Hematopoietic multipotent progenitor cell treated with erythropoietin and hydrocortisone succinate and interleukin-3 and kit ligand, for 8 days (in vitro differentiated cells): Measurements from ENCODE around the gene TNFRSF19.
A peak's percentile ranks its signal among the peaks of the same experiment; 100 is the strongest.

ENCODE experiments used
- DNase-seq: peaks from one replicate; pipeline ENCODE4 v3.0.0-alpha.2; 2015

The TNFRSF19 gene

GRCh38 chr13:23692816-23693215, 122.6 kb downstream of the TNFRSF19 start:
- no peak for DNase-seq

DNA sequence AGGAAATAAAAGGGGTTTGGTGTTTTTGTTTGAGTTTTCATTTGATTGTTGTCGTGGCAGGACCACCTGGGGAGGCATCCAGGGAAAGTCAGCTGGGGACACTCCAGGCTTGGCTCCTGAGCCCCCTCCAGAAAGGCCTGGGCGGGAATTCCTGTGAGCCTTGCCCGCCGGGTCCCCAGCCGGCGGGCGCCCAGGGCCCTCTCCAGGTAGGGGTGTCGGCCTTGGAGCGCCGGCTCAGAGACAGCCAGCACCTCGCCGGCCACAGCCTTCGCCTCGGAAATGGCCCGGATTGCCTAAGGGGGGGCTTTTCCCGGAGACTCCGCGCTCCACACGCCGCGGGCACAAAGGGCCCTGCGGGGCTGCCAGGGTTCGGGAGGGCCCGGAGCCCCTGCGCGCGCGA, 125.0 kb downstream of the TNFRSF19 start:
- DNase-seq, result no peak

DNA sequence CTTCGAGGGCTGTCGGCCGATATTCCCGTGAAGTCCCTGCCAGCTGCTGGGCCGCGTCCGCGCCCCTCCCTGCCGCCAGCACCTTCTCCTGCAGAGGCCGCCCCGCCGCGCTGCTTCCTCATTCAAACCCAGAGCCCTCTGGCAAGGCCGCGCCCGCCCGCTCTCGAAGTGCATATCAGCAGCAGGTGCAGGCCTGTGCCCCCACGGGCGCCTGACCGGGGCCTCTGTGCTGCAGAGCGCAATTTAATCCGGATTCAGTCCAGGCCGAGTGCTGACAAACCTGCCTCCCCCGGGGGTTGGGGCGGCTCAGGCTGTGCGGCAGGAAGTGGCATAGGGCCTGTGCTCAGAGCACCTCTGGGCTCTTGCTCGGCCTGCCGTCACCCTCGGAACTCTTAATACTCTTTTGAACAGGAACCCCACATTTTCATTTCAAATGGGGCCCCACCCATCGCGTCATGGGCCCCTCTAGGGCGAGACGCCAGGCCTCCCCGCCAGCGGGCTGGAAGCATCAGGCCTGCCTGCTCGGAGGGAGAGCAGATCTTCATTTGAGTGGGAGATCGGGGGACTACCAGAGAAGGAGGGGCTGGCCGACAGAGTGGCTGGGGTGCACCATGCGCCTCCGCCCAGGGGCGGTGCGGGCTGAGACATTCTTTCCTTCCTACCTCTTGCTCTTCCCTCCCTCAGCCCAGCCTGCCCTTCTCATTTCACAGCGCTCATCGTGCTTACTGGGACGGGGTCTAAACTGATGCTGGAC, 125.7 kb downstream of the TNFRSF19 start:
- DNase-seq, result peak; percentile 59

DNA sequence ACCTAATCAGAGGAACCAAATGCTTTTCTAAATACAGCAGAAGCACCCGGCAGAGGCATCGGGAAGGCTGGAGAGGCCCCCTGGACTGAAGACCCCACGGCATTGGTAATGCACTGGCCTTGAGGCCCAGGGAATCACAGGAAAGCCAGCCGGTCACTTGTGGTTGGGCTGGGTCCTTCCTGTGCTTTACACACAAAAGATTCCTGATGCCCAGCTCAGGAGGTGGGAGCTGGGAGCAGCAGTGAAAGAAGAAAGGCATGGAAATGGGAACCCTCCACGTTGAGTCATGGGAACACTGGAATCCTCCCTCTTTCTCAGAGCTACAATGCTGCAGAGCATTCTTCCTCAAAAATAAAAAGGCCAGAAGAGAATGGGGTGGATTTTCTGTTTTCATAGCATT, 126.4 kb downstream of the TNFRSF19 start:
- no peak for DNase-seq

- no peak for DNase-seq
Measured at GRCh38 chr13:23697772-23698313, 127.6 kb downstream of the TNFRSF19 start.

DNA sequence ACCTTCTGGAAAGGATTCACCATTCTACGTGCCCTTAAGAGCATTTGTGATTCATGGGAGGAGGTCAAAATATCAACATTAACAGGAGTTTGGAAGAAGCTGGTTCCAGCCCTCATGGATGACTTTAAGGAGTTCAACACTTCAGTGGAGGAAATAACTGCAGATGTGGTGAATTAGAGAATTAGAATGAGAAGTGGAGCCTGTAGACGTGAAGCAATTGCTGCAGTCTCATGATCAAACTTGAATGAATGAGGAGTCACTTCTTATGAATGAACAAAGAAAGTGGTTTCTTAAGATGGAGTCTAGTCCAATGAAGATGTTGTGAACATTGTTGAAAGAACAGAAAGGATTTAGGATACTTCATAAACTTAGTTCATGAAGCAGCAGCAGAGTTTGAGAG, 129.1 kb downstream of the TNFRSF19 start:
- DNase-seq, result no peak

DNA sequence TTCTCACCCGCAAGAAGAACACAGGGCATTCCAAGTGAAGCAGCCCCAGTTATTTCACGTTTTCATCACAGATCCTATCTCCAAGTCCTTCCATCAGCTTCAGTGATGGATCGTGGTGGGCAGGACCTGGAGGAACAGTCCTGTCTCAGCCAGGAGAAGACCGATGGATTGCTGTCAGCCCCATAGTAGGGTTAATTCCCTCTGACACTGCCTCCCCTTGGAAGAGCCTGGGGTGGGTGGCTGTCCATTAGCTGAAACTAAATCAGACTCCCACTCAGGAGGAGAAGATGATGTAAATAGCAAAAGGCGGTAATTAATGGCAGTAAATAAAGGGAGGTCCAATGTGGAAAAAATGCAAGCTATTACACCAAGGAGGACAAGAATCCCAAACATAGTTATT, 131.0 kb downstream of the TNFRSF19 start:
- DNase-seq, result no peak

GRCh38 chr13:23701636-23702035, 131.4 kb downstream of the TNFRSF19 start:
- no peak for DNase-seq

GRCh38 chr13:23703246-23703860, 133.1 kb downstream of the TNFRSF19 start:
- DNase-seq, result no peak

- no peak for DNase-seq
Measured at GRCh38 chr13:23705583-23705982, 135.4 kb downstream of the TNFRSF19 start.

GRCh38 chr13:23707674-23708073, 137.5 kb downstream of the TNFRSF19 start:
- peak; percentile 66 for DNase-seq

GRCh38 chr13:23709536-23709935, 139.3 kb downstream of the TNFRSF19 start:
- DNase-seq, result peak; percentile 48

GRCh38 chr13:23710366-23710765, 140.2 kb downstream of the TNFRSF19 start:
- DNase-seq, result no peak

GRCh38 chr13:23711355-23711754, 141.1 kb downstream of the TNFRSF19 start:
- no peak for DNase-seq

DNA sequence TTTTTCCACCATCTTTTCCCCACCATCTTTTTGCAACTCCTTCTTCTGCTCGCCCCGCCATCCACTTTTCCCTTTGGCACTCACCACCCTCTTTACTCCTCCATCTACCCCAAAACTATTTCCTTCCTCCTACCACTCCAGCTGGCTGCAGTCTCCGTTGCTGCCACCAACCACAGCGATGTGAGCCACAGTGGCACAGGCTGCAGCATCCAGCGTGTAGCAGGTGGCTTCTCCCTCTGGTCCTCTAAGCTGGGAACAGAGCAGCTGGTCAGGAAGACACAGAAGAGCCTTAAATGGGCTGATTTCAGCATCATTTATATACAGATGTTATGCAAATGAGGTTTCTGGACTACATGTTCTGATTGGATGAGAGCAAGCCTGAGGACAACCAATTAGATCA, 144.5 kb downstream of the TNFRSF19 start:
- no peak for DNase-seq

DNA sequence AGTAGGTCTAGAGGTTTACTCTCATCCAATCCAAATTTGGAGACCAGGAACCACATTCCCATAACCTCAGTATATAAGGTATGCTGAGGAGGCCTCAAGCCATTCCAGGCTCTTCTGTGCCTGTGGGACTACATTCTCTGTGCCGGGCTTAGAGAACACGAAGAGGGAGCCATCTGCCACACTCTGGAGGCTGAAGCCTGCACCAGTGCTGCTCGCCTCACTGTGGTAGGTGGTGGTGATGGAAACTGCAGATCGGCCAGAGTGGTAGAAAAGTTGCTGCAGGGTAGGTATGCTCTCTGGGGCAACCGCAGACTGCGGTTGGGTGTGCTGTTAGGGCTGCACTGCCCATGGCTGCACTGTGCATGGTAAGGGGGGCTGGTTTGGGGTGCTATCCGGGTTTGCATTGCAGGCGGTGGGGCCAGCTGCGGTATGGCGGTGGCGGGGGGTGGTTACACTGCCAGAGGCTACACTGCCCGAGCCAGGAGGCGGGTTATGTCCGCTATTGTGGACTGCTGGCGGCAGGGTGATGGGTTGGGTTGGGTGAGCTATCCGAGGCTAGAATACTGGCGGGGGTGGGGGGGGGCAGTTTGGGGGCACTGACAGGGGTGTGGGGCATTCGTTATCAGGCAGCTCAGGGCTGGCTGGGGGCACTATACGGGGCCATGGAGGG, 145.0 kb downstream of the TNFRSF19 start:
- no peak for DNase-seq

- DNase-seq, result peak; percentile 47
Measured at GRCh38 chr13:23715762-23716235, 145.6 kb downstream of the TNFRSF19 start.

DNA sequence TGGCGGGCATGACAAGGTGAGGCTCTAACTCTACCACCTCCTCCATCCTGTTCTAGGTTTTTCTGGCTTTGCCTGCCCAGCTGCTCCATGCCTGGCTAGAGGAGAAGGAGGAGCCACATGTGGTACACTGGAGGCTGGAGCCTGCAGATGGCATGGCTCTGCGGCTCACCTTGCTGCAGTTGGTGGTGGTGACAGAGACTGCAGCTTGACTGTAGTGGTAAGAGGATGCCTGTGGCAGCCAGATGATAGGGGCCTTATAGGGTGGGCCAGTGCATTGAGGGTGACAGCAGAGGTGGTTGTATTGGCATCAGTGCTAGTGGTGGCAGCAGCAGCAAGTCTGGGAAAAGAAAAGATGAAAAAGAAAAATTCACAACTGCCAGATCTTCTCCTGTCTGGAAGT, 146.2 kb downstream of the TNFRSF19 start:
- DNase-seq, result no peak

- no peak for DNase-seq
Measured at GRCh38 chr13:23718996-23719395, 148.8 kb downstream of the TNFRSF19 start.

GRCh38 chr13:23722726-23723453, 152.7 kb downstream of the TNFRSF19 start:
- DNase-seq, result no peak

DNA sequence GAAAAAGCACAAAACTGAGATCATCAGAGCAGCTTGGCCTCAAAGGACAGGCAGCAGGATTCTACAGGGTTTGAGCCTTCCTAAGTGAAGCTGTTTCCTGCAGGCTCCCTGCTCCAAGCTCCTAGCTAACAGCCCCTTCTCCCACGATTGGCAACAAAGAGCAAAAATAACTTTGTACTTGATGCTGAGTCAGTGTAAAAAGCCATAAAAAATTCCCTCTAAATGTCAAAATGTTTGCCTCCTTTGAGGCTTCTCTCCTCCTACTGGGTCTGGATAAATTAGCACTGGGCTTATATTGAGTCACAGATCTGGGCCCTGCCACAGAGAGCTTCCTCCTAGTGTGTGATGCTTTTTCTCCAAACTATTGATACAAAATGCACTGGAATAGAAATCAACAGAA, 153.3 kb downstream of the TNFRSF19 start:
- no peak for DNase-seq

DNA sequence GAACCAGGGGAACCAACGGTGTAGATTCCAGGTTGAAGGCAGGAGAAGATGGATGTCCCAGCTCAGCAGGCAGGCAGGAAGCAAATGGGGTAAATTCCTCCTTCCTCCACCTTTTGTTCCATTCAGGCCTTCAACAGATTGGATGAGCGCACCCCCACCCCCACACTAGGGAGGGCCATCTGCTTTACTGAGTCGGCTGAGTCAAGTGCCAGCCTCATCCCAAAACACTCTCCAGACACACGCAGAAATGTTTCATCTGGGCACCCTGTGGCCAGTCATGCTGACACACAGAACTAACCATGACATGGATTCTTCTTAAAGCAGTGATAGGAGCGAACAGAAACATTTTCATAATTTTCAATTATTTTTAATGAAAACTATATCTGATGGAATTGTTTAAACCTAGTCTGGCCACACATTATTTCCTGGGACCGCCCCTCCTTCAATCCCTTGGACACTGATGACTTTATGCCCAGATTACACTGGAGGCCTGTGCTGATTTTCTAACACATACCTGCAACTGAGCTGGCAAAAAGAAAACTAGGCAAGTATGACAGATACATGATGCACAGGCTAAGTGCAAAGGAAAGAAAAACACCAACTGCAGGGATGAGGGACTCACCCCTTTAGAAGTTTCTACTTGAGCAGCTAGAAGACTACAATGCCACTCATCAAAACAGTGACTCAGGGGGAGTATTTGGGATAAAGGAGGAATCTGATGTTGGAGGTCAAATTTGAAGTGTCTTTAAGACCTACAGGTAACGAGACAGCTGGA, 154.2 kb downstream of the TNFRSF19 start:
- DNase-seq, result no peak
